Measurements from ENCODE around the gene CEBPA. TPM values are rescaled to one million over a fixed set of nuclear protein-coding genes. Genes with fewer than 3 reads are reported as not detected.

Gene CEBPA
- total RNA-seq, 2 experiments from 2014 or later = 0.84 to 1.4 TPM

GRCh38 chr19:33329736-33330135 lies 27.4 kb upstream of the CEBPA start:
- no peaks in the 10 kb centered on the region for H3K36me3 ChIP-seq (ENCODE audit: insufficient read depth, low read length)
- Mint-ChIP-seq H3K4me3 (no peak overlapping the region), H3K4me1 (ENCODE audit: low read depth) (no peaks in the 10 kb centered on the region), H3K27me3 (peaks cover 19% of the 10 kb centered on the region), H3K36me3 (ENCODE audit: low read depth) (no peaks in the 10 kb centered on the region), H3K9me3 (no peaks in the 10 kb centered on the region), H3K27ac (no peak overlapping the region)
- peaks cover 0 to 3% of the 10 kb centered on the region in 2 experiments for H3K9me3 ChIP-seq (ENCODE audit: control insufficient read depth in 1 of 2, insufficient read depth in 1 of 2, low read length in 2 of 2)
- CTCF ChIA-PET = no interaction called here
- intact Hi-C loops (cut with DNase I, micrococcal nuclease) = no loop called here
- H3K4me1 ChIP-seq (ENCODE audit: insufficient read depth, low read length) = no peaks in the 10 kb centered on the region
- no peak for DNase-seq
- H3K4me3 ChIP-seq (ENCODE audit: low read length) = no peak overlapping the region
- no peak for ATAC-seq (ENCODE audit: poor library complexity)
- TF ChIP-seq, protein P1, sequence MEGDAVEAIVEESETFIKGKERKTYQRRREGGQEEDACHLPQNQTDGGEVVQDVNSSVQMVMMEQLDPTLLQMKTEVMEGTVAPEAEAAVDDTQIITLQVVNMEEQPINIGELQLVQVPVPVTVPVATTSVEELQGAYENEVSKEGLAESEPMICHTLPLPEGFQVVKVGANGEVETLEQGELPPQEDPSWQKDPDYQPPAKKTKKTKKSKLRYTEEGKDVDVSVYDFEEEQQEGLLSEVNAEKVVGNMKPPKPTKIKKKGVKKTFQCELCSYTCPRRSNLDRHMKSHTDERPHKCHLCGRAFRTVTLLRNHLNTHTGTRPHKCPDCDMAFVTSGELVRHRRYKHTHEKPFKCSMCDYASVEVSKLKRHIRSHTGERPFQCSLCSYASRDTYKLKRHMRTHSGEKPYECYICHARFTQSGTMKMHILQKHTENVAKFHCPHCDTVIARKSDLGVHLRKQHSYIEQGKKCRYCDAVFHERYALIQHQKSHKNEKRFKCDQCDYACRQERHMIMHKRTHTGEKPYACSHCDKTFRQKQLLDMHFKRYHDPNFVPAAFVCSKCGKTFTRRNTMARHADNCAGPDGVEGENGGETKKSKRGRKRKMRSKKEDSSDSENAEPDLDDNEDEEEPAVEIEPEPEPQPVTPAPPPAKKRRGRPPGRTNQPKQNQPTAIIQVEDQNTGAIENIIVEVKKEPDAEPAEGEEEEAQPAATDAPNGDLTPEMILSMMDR (IDR thresholded peaks at IDR 0.05) = no peak
- H3K27ac ChIP-seq (ENCODE audit: low read depth in 1 of 2, low read length in 2 of 2) = no peak overlapping the region
- POLR2A ChIA-PET = no interaction called here
- peaks cover 0 to 2% of the 10 kb centered on the region in 2 experiments for H3K27me3 ChIP-seq (ENCODE audit: control insufficient read depth in 1 of 2, insufficient read depth in 2 of 2, low read length in 2 of 2)

DNA sequence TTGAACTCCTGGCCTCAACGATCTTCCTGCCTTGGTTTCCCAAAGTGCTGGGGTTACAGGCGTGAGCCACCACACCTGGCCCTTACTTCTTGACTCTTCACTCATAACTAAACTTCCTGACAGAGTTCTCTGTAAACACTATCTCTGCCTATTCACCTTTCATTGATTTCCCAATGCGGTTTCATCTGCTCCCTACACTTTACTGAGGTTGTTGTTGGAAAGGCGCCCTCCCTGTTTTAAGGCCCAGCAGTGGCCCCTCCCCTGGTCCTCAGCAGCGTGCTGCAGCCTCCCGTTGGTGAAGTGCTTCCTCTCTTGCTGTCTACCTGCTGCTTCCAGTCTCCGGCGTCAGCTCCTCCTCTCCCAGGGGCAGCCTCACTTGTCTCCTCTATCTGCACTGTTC lies 26.7 kb upstream of the CEBPA start:
- peaks cover 19% of the 10 kb centered on the region for H3K27me3 Mint-ChIP-seq
- H3K4me1 Mint-ChIP-seq (ENCODE audit: low read depth) = no peaks in the 10 kb centered on the region
- Histone ChIP-seq H3K4me3 (ENCODE audit: low read length) (no peak overlapping the region), H3K4me1 (ENCODE audit: insufficient read depth, low read length) (no peaks in the 10 kb centered on the region), H3K27ac (ENCODE audit: low read depth in 1 of 2, low read length in 2 of 2) (no peak overlapping the region), H3K36me3 (ENCODE audit: insufficient read depth, low read length) (no peaks in the 10 kb centered on the region), H3K9me3 (ENCODE audit: control insufficient read depth in 1 of 2, insufficient read depth in 1 of 2, low read length in 2 of 2) (peaks cover 0 to 3% of the 10 kb centered on the region in 2 experiments), H3K27me3 (ENCODE audit: control insufficient read depth in 1 of 2, insufficient read depth in 2 of 2, low read length in 2 of 2) (peaks cover 0 to 2% of the 10 kb centered on the region in 2 experiments)
- POLR2A ChIA-PET = no interaction called here
- TF ChIP-seq, protein P1 (IDR thresholded peaks at IDR 0.05) = no peak
- intact Hi-C loops (cut with DNase I, micrococcal nuclease) = no loop called here
- no peak overlapping the region for H3K4me3 Mint-ChIP-seq
- no peaks in the 10 kb centered on the region for H3K9me3 Mint-ChIP-seq
- DNase-seq (no peak), ATAC-seq (ENCODE audit: poor library complexity) (no peak)
- H3K36me3 Mint-ChIP-seq (ENCODE audit: low read depth) = no peaks in the 10 kb centered on the region
- CTCF ChIA-PET = no interaction called here
- H3K27ac Mint-ChIP-seq = no peak overlapping the region

- intact Hi-C loops (cut with DNase I, micrococcal nuclease) = no loop called here
- no peaks in the 10 kb centered on the region for H3K36me3 ChIP-seq (ENCODE audit: insufficient read depth, low read length)
- H3K9me3 ChIP-seq (ENCODE audit: control insufficient read depth in 1 of 2, insufficient read depth in 1 of 2, low read length in 2 of 2) = peaks cover 0 to 3% of the 10 kb centered on the region in 2 experiments
- Mint-ChIP-seq H3K4me3 (no peak overlapping the region), H3K36me3 (ENCODE audit: low read depth) (no peaks in the 10 kb centered on the region), H3K9me3 (peaks cover 5% of the 10 kb centered on the region), H3K4me1 (ENCODE audit: low read depth) (no peaks in the 10 kb centered on the region), H3K27ac (no peak overlapping the region), H3K27me3 (peaks cover 19% of the 10 kb centered on the region)
- peaks cover 0 to 2% of the 10 kb centered on the region in 2 experiments for H3K27me3 ChIP-seq (ENCODE audit: control insufficient read depth in 1 of 2, insufficient read depth in 2 of 2, low read length in 2 of 2)
- TF ChIP-seq, protein P1 (IDR thresholded peaks at IDR 0.05) = no peak
- ATAC-seq (ENCODE audit: poor library complexity) (no peak), DNase-seq (no peak)
- CTCF ChIA-PET = no interaction called here
- POLR2A ChIA-PET = no interaction called here
- no peak overlapping the region for H3K27ac ChIP-seq (ENCODE audit: low read depth in 1 of 2, low read length in 2 of 2)
- no peaks in the 10 kb centered on the region for H3K4me1 ChIP-seq (ENCODE audit: insufficient read depth, low read length)
- H3K4me3 ChIP-seq (ENCODE audit: low read length) = no peak overlapping the region
Observed at GRCh38 chr19:33325920-33326319, 23.6 kb upstream of the CEBPA start.

Data from CD4-positive, alpha-beta T cell (primary cell).